Measurements from ENCODE around the gene ARMH4. TPM values are rescaled to one million over a fixed set of nuclear protein-coding genes. Genes with fewer than 3 reads are reported as not detected.

Gene ARMH4
- total RNA-seq, 1 donor from 2014 or later: 99.4 TPM

DNA sequence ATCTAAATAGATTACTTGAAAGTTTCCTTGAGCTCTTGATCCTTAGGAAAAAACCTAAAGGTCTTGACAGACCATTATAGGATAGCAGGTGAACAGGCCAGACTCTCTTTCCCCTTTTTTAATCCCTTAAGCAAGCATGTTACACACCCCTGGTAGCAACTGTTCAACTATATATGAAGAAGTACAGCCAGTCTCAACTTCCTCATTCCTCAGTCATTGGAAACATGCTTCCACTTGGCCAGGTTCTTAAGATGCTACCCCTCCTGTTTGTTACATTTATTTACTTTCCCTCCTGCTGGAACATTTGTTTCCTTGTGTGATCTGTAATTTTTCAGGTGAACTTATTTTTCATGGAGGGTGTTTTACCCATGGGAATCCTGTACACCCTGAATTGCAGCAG is 124.1 kb downstream of the ARMH4 start:
- no peak for DNase-seq

DNA sequence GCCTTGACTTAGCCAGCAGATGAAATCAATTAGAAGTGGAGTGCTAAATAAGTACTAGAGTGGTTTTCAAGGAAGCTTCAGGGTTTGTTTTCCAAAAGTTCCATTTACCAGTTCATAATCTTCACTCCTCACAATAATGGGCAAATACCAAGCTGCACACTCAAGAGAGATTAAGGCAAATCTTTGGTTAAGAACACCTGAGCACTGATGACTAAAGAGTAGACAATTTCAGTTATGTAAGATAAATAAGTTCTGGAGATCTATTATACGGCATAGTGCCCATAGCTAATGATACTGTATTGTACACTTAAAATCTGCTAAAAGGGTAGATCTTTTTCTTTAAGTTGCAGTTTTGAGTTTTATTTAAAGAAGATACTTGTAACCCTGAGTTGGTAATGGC is 125.0 kb downstream of the ARMH4 start:
- no peak for DNase-seq

DNA sequence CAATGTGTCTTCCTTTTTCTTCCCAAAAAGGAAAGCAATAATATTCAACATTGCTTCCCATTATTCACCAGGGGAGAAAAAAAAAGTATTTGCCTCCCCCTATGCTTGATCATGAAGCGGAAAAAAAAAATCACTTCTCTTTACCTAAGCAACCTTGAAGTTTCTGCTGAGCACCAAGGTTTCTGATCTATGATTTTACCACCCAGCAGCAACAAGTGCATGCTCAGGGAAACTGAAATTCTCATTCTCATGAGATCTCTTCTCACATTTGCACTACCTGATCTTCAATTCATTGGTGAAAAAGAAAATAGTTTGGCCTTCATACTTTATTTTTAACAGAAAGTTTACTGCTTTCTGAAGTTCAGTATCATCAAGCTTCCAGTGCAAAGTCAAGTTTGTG is 125.8 kb downstream of the ARMH4 start:
- no peak for DNase-seq

DNA sequence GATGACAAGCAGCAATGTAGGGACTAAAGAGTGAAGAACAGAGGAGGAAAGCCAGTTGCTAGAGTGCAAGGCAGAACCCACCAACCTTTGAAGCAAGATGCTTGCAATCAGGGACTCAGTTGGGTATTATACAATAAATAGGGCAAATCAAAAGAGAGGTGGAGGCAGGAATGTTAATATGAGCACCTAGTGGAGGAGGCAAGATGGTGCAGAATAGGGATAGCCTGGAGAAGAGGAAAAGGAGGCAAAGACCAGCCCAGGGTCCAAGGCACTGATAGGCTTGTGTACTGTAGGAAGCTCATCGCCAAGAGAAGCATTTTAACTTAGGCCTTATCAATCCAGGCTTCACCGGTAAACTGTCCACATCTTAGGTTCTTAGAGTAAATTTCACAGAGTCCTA is 137.2 kb downstream of the ARMH4 start:
- no peak for DNase-seq

DNA sequence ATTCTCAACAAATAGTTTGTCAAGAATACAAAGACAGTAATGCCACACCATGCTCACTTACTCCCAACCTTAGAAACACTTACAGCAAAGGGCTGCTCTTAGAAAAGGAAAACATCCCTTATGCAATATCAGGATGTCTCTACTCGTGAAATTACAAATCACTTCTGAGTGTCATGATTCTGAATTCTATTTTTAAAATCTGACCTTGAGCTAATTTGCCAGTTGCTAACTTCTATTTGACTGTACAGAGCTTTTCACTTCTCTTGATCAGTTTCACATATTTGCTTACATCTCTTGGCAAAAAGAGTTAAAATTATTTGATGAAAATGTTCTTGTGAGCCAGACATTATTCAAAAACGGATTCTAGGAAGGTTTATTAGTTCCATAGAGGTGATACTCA is 149.4 kb downstream of the ARMH4 start:
- no peak for DNase-seq

DNA sequence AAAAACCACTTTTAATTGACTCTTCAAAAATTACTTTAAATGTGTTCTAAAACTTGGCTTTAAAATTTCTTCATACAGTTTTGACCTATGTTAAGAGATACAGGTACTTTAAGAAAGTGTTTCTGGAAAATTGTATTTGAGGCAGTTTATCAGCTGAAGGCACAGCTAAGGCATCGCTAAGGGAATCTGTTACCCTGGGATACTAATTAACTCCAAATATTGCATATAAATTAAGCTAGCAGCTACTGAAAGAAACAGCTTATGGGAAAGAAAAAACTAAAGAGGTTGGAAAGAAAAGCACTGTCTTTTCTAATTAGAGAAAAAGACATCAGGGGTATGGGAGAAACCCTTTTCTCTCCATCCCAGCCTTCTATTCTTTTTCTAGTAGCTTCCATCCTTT is 152.0 kb downstream of the ARMH4 start:
- DNase-seq: no peak

DNA sequence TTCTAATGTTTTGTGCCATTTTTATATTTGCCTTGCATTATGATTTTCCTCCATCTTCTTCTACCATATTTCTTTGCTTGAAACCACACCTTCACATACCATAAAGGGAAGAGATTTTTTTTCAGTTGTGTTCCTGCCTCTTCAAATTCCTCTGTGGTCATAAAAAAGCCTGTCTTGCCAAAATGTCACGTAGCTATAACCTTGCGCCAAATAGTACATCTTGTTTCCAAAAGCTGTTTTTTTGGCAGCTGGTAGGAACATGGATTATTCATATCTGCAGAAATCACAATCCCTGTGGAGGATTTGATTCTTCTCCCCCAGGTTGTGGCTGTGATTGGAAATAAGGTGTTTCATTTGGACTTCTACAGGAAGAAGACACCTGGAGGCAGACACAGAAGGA is 152.5 kb downstream of the ARMH4 start:
- no peak for DNase-seq

DNA sequence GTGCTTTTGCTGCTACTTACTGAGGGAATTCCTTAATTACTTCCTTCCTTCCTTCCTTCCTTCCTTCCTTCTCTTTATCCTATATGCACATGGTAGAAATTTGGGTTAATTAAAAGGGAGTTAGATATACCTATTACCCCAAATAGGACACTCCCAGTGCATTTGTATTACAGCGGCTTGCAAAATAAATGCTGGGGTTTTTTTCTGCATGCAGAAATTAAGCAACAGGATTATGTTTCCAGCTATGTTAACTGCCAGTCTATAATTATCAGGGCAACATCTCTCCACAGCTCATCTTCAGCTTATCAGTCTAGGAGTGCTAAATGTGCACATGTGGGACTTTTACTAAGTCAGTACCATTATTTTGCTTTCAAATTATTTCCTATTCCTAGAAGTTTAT is 153.2 kb downstream of the ARMH4 start:
- no peak for DNase-seq

DNA sequence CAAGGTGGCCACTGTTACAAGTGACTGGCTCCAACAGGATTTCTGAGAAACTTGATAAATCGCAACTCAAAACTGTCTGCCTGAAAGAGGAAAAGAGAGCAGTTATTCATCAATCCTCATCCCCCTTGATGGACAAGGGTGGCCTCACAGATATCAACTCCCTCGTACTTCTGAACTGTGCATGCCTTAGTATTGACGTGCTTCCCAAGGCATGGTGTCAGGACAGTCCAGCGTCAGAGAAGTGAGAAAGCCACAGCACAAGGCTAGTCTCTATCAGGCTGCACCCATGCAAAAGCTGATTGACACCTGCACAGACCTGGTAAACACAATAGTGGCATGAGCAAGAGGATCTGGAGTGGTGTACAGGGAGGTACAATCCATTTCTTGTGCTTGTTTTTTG is 160.7 kb downstream of the ARMH4 start:
- DNase-seq: no peak

DNA sequence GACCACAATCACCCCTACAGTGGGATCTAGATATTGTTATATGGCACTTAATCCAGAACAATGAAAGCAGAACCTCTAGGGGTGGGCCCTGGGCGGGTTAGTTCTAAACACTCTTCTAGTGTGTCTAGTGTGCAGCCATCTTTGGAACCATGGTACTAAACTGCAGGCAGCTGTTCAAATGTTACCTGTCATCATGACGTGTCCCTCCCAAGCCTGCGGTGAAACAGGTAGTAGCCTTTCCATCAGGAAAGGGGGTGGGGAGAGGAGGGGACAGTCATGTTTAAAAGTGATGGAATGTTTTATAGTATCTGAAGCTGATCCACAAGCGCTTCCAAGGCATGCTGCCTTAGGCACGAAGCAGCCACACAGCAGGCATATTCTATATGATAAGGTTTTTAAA is 163.6 kb downstream of the ARMH4 start:
- no peak for DNase-seq

DNA sequence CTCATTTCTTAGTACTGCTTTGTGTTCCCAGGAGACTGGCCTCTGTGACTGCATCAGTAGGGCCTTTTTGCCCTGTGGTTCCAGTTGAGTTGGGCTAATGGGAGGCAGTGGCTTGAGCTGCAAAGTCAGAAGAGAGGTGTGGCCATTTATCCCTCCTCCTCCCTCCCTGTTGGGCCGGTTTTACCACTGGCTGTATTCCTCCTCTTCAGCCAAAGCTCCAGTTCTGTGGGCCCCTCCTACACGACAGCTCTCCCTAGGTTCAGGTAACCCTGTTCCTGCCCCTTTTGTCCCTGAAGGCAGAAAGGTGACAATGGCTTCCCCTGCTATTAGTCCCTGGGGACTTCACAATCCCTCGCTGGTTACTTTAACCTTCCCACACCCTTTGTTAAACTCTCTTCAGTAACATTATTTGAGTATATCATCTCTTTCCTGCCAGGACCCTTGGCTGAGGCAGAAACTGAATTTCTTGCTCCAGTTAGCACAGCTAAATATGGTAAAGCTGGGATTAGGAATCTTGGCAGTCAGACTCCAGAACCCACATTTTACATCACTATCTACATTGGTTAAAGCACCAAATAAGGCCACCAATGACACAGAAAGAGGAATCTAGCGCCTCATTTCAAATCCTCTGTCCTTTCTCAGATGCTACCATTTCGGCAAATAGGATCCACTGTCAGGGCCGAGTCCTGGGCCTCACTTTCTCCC is 164.3 kb downstream of the ARMH4 start:
- DNase-seq: no peak

DNA sequence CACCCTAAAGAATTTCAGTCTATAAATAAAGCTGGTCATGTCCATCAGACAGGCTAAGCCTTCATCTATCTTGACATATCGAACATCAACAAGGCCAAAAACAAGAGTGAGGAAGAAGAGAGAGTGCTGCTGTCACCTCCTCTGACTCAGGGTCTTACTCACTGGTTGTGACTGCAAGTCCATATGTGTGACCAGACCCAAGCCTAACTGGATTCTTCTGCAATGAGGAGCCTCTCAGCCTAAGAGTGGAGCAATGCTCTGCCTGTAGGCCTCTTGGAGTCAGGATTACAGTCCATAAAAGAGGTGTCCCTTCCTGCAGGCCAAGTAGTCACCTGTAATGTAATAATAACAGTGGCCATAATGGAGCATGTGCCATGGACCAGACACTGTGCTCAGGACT is 165.0 kb downstream of the ARMH4 start:
- no peak for DNase-seq

DNA sequence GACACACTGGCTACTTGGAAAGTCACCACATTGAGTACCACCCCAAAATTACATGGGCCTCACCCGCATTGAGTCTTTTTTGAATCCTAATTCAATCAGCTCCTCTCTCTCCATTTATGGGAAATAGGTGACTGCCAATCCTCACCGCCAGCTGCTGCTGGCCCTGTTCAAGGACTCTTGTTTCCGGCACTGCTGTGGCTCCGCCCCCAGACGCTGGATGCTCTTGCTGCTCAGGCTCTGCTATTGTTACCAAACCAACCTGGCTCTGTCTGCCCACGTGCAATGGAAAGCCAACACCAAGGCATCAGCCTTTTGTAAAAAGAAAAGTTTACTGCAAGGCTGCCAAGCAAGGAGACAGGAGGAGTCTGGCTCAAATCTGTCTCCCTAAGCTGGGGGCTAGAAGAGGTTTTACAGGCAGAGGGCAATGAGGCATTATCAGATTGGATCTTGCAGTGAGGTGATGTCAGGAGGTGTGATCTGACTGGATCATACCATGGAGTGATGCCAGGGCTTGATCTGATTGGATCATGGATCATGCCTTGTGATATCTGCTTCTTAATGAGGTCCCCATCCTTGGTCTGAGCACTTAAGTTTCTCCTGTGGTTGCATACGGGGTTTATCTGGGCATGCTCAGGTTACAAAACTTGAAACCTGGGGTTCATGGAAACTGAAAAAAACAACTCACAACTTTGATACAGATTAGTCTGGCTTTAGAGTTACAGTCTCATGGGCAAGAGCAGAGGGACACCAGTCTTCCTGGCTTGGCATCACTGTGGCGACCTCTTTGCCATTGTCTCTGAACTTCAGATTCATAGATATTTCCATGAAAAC is 169.0 kb downstream of the ARMH4 start:
- DNase-seq: no peak

DNA sequence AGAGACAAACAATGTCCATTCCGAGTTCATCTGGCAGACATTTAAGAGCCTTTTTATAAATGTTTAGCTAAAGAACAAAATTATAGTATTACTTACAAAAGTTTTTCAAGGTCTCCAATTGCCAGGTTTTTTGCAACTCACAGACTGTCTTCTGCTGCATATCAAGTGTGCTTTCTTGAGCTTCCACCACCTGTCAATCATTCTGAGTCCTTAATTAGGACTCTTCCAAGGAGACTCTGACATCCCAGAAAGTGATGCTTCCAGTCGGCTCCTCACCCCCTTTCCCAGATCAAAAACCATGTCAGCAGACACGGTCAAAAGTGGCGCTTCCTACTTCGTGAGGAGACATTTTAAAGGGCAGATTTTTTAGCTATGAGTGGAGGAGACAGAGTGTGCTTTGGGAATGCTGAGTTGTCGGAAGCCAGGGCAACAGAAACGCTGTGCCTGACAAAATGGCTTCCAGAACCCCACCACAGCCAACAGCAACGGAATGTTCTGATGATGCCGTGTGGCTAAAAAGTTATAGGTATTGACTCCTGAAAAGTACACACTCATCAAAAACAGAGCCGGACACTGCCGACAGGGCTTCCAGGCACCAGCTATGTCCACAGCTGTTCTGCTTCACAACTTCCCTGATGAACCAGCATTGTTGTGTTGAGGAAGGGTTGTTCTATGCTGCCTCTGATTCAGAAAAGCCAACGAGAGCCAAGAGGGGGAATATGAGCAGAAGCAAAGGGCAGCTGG is 170.0 kb downstream of the ARMH4 start:
- DNase-seq: no peak

DNA sequence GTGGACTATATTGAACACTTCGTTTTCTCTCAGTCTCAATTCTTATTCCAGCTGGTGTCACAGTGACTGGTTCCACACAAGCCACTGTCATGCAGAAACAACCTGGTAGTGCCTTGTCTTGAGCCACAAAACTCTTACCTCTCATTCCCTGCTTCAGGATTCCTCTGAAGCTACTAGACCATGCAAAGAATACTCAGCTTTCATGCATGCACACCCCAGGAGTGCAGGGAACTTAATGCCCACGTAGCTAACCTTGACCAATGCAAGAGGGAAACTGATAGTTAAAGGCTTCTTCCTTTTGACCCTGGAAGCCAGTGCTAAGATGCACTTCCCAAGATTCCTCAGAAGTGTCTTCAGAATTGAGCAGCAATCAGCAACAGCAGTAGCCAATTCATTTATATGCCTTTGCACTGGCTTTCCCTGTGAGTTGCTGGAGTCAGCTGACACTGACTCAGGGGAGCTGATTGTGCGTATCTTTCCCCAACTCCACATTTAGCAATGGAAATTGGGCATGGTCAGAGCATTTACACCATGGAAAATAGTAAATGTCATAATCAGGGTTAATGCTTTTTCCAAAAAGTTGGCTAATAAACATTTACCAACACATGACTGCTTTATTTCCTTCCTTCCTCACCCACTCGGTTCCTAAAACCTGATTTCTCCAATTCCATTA is 172.5 kb downstream of the ARMH4 start:
- no peak for DNase-seq

DNA sequence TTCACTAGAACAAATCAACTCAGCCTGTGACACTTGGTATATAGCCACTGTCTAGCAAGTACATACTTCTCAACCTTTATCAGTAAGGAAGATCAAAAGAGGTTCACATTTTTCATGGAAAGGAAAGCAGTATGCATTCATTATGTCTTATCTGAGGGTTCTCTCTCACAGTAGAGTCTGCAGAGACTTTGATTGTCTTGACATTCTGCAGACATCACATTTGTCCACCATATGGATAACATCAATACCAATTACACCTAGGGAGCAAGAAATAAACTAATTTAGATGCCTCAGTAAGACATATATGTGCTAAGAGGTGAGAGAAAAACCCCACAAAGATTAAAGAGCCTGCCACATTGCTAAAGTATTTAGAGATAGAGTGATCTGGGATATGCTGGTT is 175.3 kb downstream of the ARMH4 start:
- no peak for DNase-seq

DNA sequence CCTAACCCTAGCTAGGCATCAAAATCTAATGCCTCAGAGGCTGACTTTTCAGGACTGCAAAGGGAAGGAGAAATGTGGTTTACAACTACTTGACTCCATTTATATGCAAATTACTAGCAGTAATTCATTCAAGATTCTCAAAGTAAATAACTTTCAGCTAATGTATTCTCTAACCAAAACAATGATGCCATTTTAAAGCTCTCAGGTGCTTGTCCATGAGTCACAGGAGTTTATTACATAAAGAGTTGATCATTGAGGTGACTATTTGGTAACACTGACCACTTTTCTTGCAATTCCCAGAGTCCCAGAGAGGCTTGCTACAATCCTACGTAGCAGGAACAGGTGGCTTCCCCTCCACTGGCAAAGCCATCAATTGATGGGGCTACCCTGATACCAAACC is 177.1 kb downstream of the ARMH4 start:
- DNase-seq: no peak

DNA sequence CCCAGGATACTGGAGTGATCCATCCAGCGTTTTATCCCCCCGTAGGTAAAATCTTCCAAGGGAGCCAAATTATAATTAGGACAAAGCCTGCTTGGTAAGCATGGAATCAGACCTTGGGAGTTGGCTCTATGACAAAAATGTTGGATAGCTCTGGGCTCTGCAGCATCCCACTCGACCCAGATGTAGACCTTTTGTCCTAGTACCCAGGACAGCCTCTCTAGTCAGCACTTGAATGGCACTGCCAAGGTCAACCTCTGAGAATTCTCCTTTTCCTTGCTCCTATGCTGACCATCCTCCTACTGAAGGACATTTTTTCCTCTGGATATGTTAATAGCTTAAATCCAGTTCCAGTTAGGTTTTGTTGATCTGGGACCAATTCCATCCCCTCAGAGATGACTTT is 181.4 kb downstream of the ARMH4 start:
- DNase-seq: no peak

DNA sequence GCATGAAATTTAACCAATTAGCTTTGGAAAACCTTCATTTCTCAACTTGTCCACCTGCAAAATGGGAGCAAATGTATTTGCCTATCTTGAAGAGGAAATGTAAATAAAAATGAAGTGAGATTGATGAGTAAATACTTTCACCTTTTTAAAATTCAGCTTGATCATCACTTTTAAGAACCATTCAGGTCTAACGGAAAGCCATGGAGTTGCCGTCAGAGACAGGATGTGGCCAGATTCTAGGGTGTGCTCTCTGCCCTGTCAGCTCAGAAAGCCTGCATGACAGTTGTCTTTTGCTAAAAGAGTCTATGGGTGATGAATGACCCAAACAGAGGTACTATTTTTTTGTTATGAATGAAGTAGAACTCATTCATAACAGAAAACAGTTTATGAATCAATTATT is 181.8 kb downstream of the ARMH4 start:
- no peak for DNase-seq

DNA sequence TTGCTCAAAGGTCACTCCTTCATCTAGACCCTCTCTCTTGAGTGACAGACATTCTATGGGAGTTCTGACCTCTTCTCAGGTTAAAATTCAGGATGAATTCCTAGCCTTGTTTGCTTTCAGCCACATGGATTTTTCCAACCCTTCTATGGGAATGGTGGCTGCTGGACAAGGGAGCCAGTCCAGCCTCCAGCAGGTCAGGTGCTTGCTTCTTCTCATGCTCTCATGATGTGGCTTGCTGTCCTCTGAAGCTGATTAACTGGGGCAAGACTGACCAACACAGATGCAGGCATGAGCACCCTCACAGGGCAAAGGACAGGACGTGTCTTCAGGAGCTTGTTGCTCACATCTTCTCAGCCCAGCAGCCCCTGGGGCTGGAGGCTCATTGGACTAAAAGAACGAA is 188.9 kb downstream of the ARMH4 start:
- no peak for DNase-seq

DNA sequence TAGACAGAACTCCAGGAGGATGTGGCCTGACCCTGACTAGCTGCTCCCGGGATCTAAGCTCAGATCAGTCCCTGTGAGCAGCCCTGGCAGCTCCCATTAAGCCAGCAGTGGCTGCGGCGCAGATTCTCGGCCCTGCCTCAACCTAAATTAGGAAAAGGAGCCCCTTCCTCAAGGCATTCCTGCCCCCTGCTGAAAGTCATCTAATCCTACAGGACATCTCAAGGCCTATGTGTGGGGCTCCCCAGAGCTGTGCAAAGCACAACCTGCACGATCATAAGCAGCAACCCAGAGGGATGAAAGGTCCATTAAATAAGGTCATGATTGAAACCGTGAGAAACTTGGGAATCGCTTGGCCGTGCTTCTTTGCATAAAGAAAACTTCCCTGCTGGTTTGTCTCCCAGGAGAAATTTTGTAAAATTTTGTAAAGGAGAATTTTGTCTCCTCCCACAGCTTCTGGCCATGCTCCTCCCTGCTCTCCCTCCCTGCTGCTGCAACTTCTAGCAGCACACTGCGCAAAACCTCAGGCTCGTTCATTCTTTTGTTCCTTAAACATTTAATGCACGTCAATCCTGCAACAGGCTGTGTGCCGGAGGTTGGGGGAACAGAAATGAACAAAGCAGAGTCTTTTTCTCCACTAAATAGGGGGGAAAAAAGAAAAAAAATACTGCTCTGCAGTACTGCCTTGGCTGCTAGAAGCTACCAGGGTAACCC is 189.5 kb downstream of the ARMH4 start:
- DNase-seq: no peak

DNA sequence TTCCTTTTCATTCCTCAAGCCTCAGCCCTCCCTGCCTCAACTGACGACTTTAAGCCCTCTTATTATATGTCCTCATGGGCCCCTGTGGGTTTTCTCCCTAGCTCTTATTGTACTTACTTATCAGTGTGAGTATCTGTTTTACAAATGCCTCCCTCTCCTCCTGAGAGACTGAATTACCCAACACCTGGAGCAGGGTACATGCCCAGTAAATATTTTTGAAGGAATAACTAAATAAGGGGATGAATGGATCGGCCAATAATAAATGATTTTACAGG is 190.3 kb downstream of the ARMH4 start:
- no peak for DNase-seq

Data from occipital lobe (tissue), 2 donors.